HG03108 (cell line): ENCODE measurements around the gene ARL17A.
"Not testable (repeated sequence)": the region's sequence is repeated elsewhere in the genome, so short reads cannot be mapped to it uniquely, and the experiment has no call there.

ENCODE experiments used
- ATAC-seq: cut with Tn5 transposase; IDR thresholded peaks from one replicate; pipeline ENCODE4 v1.9.1; 2021; ENCODE audit warnings: moderate library complexity; ENCODE audit not compliant: unreplicated experiment

Gene ARL17A

GRCh38 chr17:46579083-46580075 lies at the start of gene ARL17A:
Gene ARL17A (minus strand): TSS chr17:46579691. CDS start chr17:46576322, 3,369 bp downstream.
- ATAC-seq = peak; percentile 95

GRCh38 chr17:46628753-46629436 lies 49.4 kb upstream of the ARL17A start:
- ATAC-seq = not testable (repeated sequence)

- ATAC-seq = not testable (repeated sequence)
Observed at GRCh38 chr17:46627452-46627851, 48.0 kb upstream of the ARL17A start.

GRCh38 chr17:46624726-46625125 lies 45.2 kb upstream of the ARL17A start:
- not testable (repeated sequence) for ATAC-seq

- not testable (repeated sequence) for ATAC-seq
Observed at GRCh38 chr17:46623790-46624189, 44.3 kb upstream of the ARL17A start.

- ATAC-seq = not testable (repeated sequence)
Observed at GRCh38 chr17:46618975-46619374, 39.5 kb upstream of the ARL17A start.

- ATAC-seq = not testable (repeated sequence)
Observed at GRCh38 chr17:46617121-46617520, 37.6 kb upstream of the ARL17A start.

GRCh38 chr17:46613876-46614275 lies 34.4 kb upstream of the ARL17A start:
- not testable (repeated sequence) for ATAC-seq

GRCh38 chr17:46611304-46611703 lies 31.8 kb upstream of the ARL17A start:
- not testable (repeated sequence) for ATAC-seq

GRCh38 chr17:46603125-46603524 lies 23.6 kb upstream of the ARL17A start:
- peak; percentile 81 for ATAC-seq

GRCh38 chr17:46600767-46601166 lies 21.3 kb upstream of the ARL17A start:
- not testable (repeated sequence) for ATAC-seq

GRCh38 chr17:46598344-46598931 lies 18.9 kb upstream of the ARL17A start:
- ATAC-seq = not testable (repeated sequence)

- not testable (repeated sequence) for ATAC-seq
Observed at GRCh38 chr17:46591332-46591731, 11.8 kb upstream of the ARL17A start.

GRCh38 chr17:46590157-46591146 lies 11.0 kb upstream of the ARL17A start, which contains the start of gene NSF:
Gene NSF (plus strand): TSS chr17:46590669. CDS start chr17:46590776, 107 bp downstream.
- ATAC-seq = peak; percentile 66

- ATAC-seq = not testable (repeated sequence)
Observed at GRCh38 chr17:46585444-46585843, 6.0 kb upstream of the ARL17A start.

GRCh38 chr17:46580082-46580481 lies 591 bp upstream of the ARL17A start:
- ATAC-seq = not testable (repeated sequence)

- ATAC-seq = not testable (repeated sequence)
Observed at GRCh38 chr17:46571796-46572195, 7.7 kb downstream of the ARL17A start.

- not testable (repeated sequence) for ATAC-seq
Observed at GRCh38 chr17:46566980-46567379, 12.5 kb downstream of the ARL17A start.

- ATAC-seq = not testable (repeated sequence)
Observed at GRCh38 chr17:46566284-46566683, 13.2 kb downstream of the ARL17A start.

- not testable (repeated sequence) for ATAC-seq
Observed at GRCh38 chr17:46560048-46560447, 19.4 kb downstream of the ARL17A start.
